ENCODE measurements around the gene SCYGR5. TPM values are rescaled to one million over a fixed set of nuclear protein-coding genes. Genes with fewer than 3 reads are reported as not detected.

The SCYGR5 gene
- total RNA-seq, 1 experiment from 2014 or later, result not detected

- ChIA-PET RAD21 (ENCODE audit: low non-redundant PET in 1 of 2, low total read pairs in 2 of 2, uncharacterized antibody in 2 of 2, unreplicated experiment in 2 of 2) (no interaction called here), POLR2A (no interaction called here), CTCF (interaction anchor here (0.7 kb wide), 1 partner anchor 30 kb away, joined by 3 read pairs; no protein-coding TSS in a partner anchor)
- ATAC-seq (no peak), DNase-seq (ENCODE audit: low read depth, low spot score) (no peak)
- Histone ChIP-seq H2AFZ (ENCODE audit: low read depth, low read length, poor library complexity, severe bottlenecking) (no peak overlapping the region), H3K4me1 (ENCODE audit: control insufficient read depth in 1 of 2, insufficient read depth in 2 of 2, low read length in 2 of 2) (peaks cover 0 to 11% of the 10 kb centered on the region in 2 experiments; a peak in 2 of 4 replicates), H4K20me1 (ENCODE audit: insufficient read depth) (no peaks in the 10 kb centered on the region), H3K27ac (ENCODE audit: low read depth, low read length) (no peak overlapping the region), H3K4me2 (ENCODE audit: low read length) (no peak overlapping the region), H3K9me3 (ENCODE audit: control insufficient read depth in 1 of 2, insufficient read depth in 1 of 2, low read depth in 1 of 2, low read length in 2 of 2) (no peaks in the 10 kb centered on the region), H3K4me3 (replicated peaks in 1 of 2; ENCODE audit: low read depth in 1 of 2, low read length in 2 of 2) (no peak overlapping the region), H3K27me3 (ENCODE audit: insufficient read depth, low read length) (no peaks in the 10 kb centered on the region), H3K9me2 (ENCODE audit: insufficient read depth) (peaks cover 4% of the 10 kb centered on the region; the same call in 1 of the 2 replicates), H3K79me2 (ENCODE audit: insufficient read depth, low read length) (no peaks in the 10 kb centered on the region), H3K36me3 (ENCODE audit: control insufficient read depth in 1 of 2, insufficient read depth in 2 of 2, low read length in 2 of 2) (no peaks in the 10 kb centered on the region), H3K9ac (ENCODE audit: low read length) (no peak overlapping the region)
- intact Hi-C loops (cut with micrococcal nuclease), result no loop called here
- no TSS peak for BruUV-seq (replicated peaks)
- TF ChIP-seq RAD21 (IDR thresholded peaks at IDR 0.05; ENCODE audit: low read depth), result no peak
- TF ChIP-seq ELF1 (IDR thresholded peaks at IDR 0.05; ENCODE audit: borderline replicate concordance, low read depth), result no peak
- no peak for TF ChIP-seq POLR2AphosphoS5 (IDR thresholded peaks at IDR 0.05; ENCODE audit: low read depth, low read length)
- TF ChIP-seq EGR1 (IDR thresholded peaks at IDR 0.05; ENCODE audit: low read depth), result no peak
- TF ChIP-seq SP1 (IDR thresholded peaks at IDR 0.05; ENCODE audit: low read depth), result no peak
- no peak for TF ChIP-seq EZH2phosphoT487 (IDR thresholded peaks at IDR 0.05; ENCODE audit: borderline replicate concordance)
- no peak for TF ChIP-seq ZBTB33 (IDR thresholded peaks at IDR 0.05; ENCODE audit: extremely low read depth, insufficient replicate concordance, low read length)
- TF ChIP-seq JUND (IDR thresholded peaks at IDR 0.05), result no peak
- TF ChIP-seq TCF7L2 (IDR thresholded peaks at IDR 0.05; ENCODE audit: borderline replicate concordance, extremely low read depth, insufficient read depth, insufficient read length), result no peak
Measured at GRCh38 chr2:227627769-227628168, 38.8 kb upstream of the SCYGR5 start.

- no peak overlapping the region for H3K4me2 ChIP-seq (ENCODE audit: low read length)
- intact Hi-C loops (cut with micrococcal nuclease), result no loop called here
- ChIA-PET RAD21 (ENCODE audit: low non-redundant PET in 1 of 2, low total read pairs in 2 of 2, uncharacterized antibody in 2 of 2, unreplicated experiment in 2 of 2) (no interaction called here), POLR2A (no interaction called here), CTCF (no interaction called here)
- no peak overlapping the region for H3K4me3 ChIP-seq (replicated peaks in 1 of 2; ENCODE audit: low read depth in 1 of 2, low read length in 2 of 2)
- BruUV-seq (replicated peaks), result no TSS peak
- H4K20me1 ChIP-seq (ENCODE audit: insufficient read depth), result no peaks in the 10 kb centered on the region
- H2AFZ ChIP-seq (ENCODE audit: low read depth, low read length, poor library complexity, severe bottlenecking), result no peak overlapping the region
- H3K27ac ChIP-seq (ENCODE audit: low read depth, low read length), result no peak overlapping the region
- DNase-seq (ENCODE audit: low read depth, low spot score) (no peak), ATAC-seq (no peak)
- no peaks in the 10 kb centered on the region for H3K9me2 ChIP-seq (ENCODE audit: insufficient read depth)
- no peak overlapping the region for H3K9ac ChIP-seq (ENCODE audit: low read length)
- no peaks in the 10 kb centered on the region for H3K27me3 ChIP-seq (ENCODE audit: insufficient read depth, low read length)
- H3K36me3 ChIP-seq (ENCODE audit: control insufficient read depth in 1 of 2, insufficient read depth in 2 of 2, low read length in 2 of 2), result no peaks in the 10 kb centered on the region
- no peaks in the 10 kb centered on the region for H3K4me1 ChIP-seq (ENCODE audit: control insufficient read depth in 1 of 2, insufficient read depth in 2 of 2, low read length in 2 of 2)
- H3K9me3 ChIP-seq (ENCODE audit: control insufficient read depth in 1 of 2, insufficient read depth in 1 of 2, low read depth in 1 of 2, low read length in 2 of 2), result no peaks in the 10 kb centered on the region
- no peaks in the 10 kb centered on the region for H3K79me2 ChIP-seq (ENCODE audit: insufficient read depth, low read length)
- TF ChIP-seq TCF7L2 (IDR thresholded peaks at IDR 0.05; ENCODE audit: borderline replicate concordance, extremely low read depth, insufficient read depth, insufficient read length), result no peak
- TF ChIP-seq SP1 (IDR thresholded peaks at IDR 0.05; ENCODE audit: low read depth), result no peak
- no peak for TF ChIP-seq SRF (IDR thresholded peaks at IDR 0.05; ENCODE audit: low read depth)
- TF ChIP-seq POLR2AphosphoS5 (IDR thresholded peaks at IDR 0.05; ENCODE audit: low read depth, low read length), result no peak
- no peak for TF ChIP-seq ELF1 (IDR thresholded peaks at IDR 0.05; ENCODE audit: borderline replicate concordance, low read depth)
- no peak for TF ChIP-seq POLR2A (IDR thresholded peaks at IDR 0.05; ENCODE audit: borderline replicate concordance, extremely low read depth, insufficient read depth, insufficient read length)
- TF ChIP-seq ZNF274 (IDR thresholded peaks at IDR 0.05; ENCODE audit: low read depth, low read length), result no peak
- no peak for TF ChIP-seq ZBTB33 (IDR thresholded peaks at IDR 0.05; ENCODE audit: extremely low read depth, insufficient replicate concordance, low read length)
- TF ChIP-seq FOSL1 (IDR thresholded peaks at IDR 0.05; ENCODE audit: low read depth), result no peak
- TF ChIP-seq JUND (IDR thresholded peaks at IDR 0.05), result no peak
Measured at GRCh38 chr2:227629435-227629834, 37.2 kb upstream of the SCYGR5 start.

Data from HCT116 (cell line).